OCI-M2 (cell line): ENCODE data around the gene ABCA13.
"Not testable (repeated sequence)": the region's sequence is repeated elsewhere in the genome, so short reads cannot be mapped to it uniquely, and the experiment has no call there.

ENCODE experiments used
- DNase-seq: peaks from one replicate; lab custom pipeline; 2025; ENCODE audit not compliant: unreplicated experiment; lab: John Stamatoyannopoulos, UW

The ABCA13 gene

GRCh38 chr7:48171202-48171601 lies at the start of gene ABCA13:
Gene ABCA13 (plus strand): TSS chr7:48171458. CDS start chr7:48171484, 26 bp downstream.
- no peak for DNase-seq

- DNase-seq, result no peak
Measured at GRCh38 chr7:48126037-48126436, 45.2 kb upstream of the ABCA13 start.

- no peak for DNase-seq
Measured at GRCh38 chr7:48130658-48131108, 40.6 kb upstream of the ABCA13 start.

- DNase-seq, result no peak
Measured at GRCh38 chr7:48132792-48133191, 38.5 kb upstream of the ABCA13 start.

- DNase-seq, result no peak
Measured at GRCh38 chr7:48139459-48139858, 31.8 kb upstream of the ABCA13 start.

- no peak for DNase-seq
Measured at GRCh38 chr7:48140001-48140681, 31.1 kb upstream of the ABCA13 start.

GRCh38 chr7:48141521-48141920 lies 29.7 kb upstream of the ABCA13 start:
- DNase-seq, result no peak

- no peak for DNase-seq
Measured at GRCh38 chr7:48144291-48144768, 26.9 kb upstream of the ABCA13 start.

GRCh38 chr7:48147078-48147591 lies 24.1 kb upstream of the ABCA13 start:
- no peak for DNase-seq

GRCh38 chr7:48147690-48148089 lies 23.6 kb upstream of the ABCA13 start:
- not testable (repeated sequence) for DNase-seq

- no peak for DNase-seq
Measured at GRCh38 chr7:48148311-48148710, 22.9 kb upstream of the ABCA13 start.

GRCh38 chr7:48149058-48149457 lies 22.2 kb upstream of the ABCA13 start:
- no peak for DNase-seq

GRCh38 chr7:48150086-48150485 lies 21.2 kb upstream of the ABCA13 start:
- DNase-seq, result no peak

GRCh38 chr7:48154792-48155413 lies 16.4 kb upstream of the ABCA13 start:
- no peak for DNase-seq

- DNase-seq, result no peak
Measured at GRCh38 chr7:48158404-48158803, 12.9 kb upstream of the ABCA13 start.

GRCh38 chr7:48161407-48162125 lies 9.7 kb upstream of the ABCA13 start:
- DNase-seq, result no peak

GRCh38 chr7:48165157-48165556 lies 6.1 kb upstream of the ABCA13 start:
- DNase-seq, result no peak

GRCh38 chr7:48168159-48168558 lies 3.1 kb upstream of the ABCA13 start:
- no peak for DNase-seq

- no peak for DNase-seq
Measured at GRCh38 chr7:48170506-48170905, 752 bp upstream of the ABCA13 start.

GRCh38 chr7:48173313-48173712 lies 2.1 kb downstream of the ABCA13 start:
- no peak for DNase-seq

- no peak for DNase-seq
Measured at GRCh38 chr7:48173756-48174382, 2.6 kb downstream of the ABCA13 start.
